ENCODE results near the gene MAPK8. TPM values are rescaled to one million over a fixed set of nuclear protein-coding genes. Genes with fewer than 3 reads are reported as not detected.
A peak's percentile ranks its signal among the peaks of the same experiment; 100 is the strongest.
"Not testable (repeated sequence)": the region's sequence is repeated elsewhere in the genome, so short reads cannot be mapped to it uniquely, and the experiment has no call there.

Gene MAPK8
- 46.9 and 58.4 TPM in 2 replicates for total RNA-seq

- DNase-seq (ENCODE audit: low read depth, low spot score): peak; percentile 47
Observed at GRCh38 chr10:48306265-48306869, at the start of gene MAPK8. Gene MAPK8, plus strand, starts transcription at chr10:48306677. Its CDS starts 94,984 bp downstream, at chr10:48401661.

DNA sequence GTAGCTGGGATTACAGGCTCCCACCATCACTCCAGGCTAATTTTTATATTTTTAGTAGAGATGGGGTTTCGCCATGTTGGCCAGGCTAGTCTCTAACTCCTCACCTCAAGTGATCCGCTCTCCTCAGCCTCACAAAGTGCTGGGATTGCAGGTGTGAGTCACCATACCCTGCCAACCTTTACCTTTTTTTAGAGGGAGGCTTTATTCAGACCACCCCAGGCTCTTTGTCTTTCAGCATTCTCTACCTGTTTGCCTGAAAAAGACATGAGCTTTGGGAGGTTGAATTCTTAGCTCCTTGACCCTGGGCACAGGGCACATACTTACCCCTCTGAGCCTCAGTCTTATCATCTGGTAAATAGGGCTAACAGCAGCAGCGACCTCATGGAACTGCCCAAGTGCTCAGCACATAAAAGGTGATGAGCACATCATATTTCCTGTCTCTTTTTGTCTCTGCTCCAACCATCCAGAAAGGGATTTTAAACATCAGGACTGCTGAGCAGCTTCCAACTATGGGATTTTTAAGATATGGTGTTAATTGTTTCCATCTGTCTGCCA, 49.0 kb upstream of the MAPK8 start:
- no peak for DNase-seq (ENCODE audit: low read depth, low spot score)

- no peak for DNase-seq (ENCODE audit: low read depth, low spot score)
Observed at GRCh38 chr10:48258105-48258504, 48.4 kb upstream of the MAPK8 start.

- no peak for DNase-seq (ENCODE audit: low read depth, low spot score)
Observed at GRCh38 chr10:48266528-48266927, 39.9 kb upstream of the MAPK8 start.

GRCh38 chr10:48271047-48271730, 35.3 kb upstream of the MAPK8 start:
- no peak for DNase-seq (ENCODE audit: low read depth, low spot score)

DNA sequence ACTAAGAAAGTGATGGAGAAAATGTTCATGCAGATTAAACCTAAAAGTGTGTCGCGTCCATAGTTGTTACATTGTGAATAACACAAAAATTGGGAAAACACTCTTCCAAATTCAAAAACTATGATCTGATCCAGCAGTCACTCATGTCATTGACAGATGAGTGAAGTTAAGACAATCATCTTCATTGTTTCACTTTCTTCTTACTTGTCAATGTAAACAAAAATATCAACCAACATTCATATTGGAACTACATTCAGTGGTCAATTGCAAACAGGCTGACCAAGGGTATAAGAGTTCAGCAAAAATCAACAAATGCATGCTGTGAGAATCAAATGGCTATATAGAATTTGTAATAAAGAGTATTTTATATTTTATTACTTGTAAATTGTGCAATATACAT, 33.8 kb upstream of the MAPK8 start:
- no peak for DNase-seq (ENCODE audit: low read depth, low spot score)

- DNase-seq (ENCODE audit: low read depth, low spot score): no peak
Observed at GRCh38 chr10:48273741-48274140, 32.7 kb upstream of the MAPK8 start.

GRCh38 chr10:48274636-48275035, 31.8 kb upstream of the MAPK8 start, which contains the start of gene FRMPD2:
Gene FRMPD2, minus strand, starts transcription at chr10:48274696. Its CDS starts 129 bp downstream, at chr10:48274567.
- no peak for DNase-seq (ENCODE audit: low read depth, low spot score)

- DNase-seq (ENCODE audit: low read depth, low spot score): no peak
Observed at GRCh38 chr10:48277093-48277492, 29.4 kb upstream of the MAPK8 start.

DNA sequence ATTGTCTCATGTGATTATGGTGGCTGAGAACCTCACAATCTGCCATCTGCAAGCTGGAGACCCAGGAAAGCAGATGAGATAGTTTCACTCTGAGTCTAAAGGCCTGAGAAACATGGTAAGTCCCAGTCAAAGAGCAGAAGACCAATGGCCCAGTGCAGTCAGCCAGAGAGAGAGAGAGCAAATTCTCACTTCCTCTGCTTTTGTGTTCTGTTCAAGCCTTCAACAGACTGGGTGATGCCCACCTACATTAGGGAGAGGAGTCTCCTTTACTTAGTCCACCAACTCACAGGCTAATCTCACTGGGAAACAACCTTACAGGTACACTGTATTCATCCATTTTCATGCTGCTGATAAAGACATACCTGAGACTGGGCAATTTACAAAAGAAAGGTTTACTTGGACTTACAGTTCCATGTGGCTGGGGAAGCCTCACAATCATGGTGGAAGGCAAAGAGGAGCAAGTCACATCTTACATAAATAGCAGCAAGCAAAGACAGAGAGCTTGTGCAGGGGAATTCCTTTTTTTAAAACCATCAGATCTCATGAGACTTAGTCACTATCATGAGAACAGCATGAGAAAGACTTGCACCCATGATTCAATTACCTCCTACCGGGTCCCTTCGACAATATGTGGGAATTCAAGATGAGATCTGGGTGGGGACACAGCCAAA, 27.3 kb upstream of the MAPK8 start:
- no peak for DNase-seq (ENCODE audit: low read depth, low spot score)

DNA sequence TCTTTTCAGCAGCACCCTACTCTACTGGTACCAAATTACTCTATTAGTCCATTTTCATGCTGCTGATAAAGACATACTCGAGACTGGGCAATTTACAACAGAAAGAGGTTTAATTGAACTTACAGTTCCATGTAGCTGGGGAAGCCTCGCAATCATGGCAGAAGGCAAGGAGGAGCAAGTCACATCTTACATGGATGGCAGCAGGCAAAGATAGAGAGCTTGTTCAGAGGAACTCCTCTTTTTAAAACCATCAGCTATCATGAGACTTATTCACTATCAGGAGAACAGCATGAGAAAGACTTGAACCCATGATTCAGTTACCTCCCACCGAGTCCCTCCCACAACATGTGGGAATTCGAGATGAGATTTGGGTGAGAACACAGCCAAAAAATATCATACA, 24.8 kb upstream of the MAPK8 start:
- not testable (repeated sequence) for DNase-seq (ENCODE audit: low read depth, low spot score)

- no peak for DNase-seq (ENCODE audit: low read depth, low spot score)
Observed at GRCh38 chr10:48282829-48283228, 23.6 kb upstream of the MAPK8 start.

DNA sequence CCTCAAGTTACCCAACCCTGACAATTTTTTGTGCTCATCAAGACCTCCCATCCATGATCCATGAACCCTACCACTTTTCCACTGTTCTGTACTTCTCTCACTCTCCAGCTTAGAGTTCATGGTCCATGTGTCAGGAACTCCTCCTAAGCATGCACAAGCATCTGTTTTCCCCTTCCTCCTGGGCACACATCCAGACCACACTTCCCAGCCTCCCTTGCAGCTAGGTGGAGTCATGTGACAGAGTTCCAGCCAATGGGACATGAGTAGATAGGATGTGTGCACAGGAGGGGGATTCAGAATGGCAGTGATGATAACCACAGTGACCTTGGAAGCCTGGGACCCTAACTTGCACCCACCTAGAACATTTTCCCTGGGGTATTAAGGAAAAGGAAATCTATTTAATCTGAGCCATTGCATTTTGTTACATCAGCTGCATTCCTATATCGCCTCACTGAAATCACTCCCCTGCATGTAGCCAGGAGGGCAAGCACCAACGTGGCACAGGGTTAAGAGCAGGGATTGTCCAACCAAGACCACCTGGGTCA, 22.4 kb upstream of the MAPK8 start:
- no peak for DNase-seq (ENCODE audit: low read depth, low spot score)

GRCh38 chr10:48284811-48285210, 21.7 kb upstream of the MAPK8 start:
- DNase-seq (ENCODE audit: low read depth, low spot score): no peak

DNA sequence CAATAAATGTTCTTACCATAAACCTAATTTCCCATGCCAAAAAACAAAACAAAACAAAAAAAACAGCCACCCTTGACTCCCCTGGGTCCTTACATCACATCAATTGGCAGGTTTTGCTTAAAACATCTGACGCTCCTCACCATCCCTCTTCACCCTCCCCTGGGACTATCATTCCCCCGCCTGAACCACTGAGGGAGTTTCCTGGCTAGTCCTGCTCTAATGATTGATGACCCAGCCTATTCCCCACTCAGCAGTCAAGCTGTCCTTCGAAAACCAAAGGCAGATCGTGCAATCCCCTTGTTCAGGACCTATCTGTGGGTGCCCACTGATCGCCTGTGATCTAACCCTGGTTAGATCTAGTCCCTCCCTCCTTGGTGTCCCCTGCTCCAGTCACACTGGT, 20.8 kb upstream of the MAPK8 start:
- no peak for DNase-seq (ENCODE audit: low read depth, low spot score)

DNA sequence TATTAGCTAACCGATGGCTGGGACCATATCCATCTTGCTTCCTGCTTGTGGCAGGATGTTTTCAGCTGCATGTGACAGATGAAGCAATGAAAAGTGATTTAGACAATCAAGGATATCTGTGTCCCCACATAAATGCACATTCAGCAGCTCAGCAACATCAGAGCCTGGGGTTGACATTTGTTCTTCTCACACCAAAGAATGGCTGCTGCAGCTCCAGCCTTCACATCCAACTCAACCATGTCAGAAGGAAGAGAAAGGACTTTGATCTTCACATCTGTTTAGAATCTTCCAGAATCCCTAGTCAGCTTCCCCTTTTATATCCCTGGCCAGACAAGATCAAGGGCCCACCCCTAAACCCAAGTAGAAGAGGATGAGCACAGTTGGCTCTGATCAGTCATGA, 20.1 kb upstream of the MAPK8 start:
- DNase-seq (ENCODE audit: low read depth, low spot score): no peak

DNA sequence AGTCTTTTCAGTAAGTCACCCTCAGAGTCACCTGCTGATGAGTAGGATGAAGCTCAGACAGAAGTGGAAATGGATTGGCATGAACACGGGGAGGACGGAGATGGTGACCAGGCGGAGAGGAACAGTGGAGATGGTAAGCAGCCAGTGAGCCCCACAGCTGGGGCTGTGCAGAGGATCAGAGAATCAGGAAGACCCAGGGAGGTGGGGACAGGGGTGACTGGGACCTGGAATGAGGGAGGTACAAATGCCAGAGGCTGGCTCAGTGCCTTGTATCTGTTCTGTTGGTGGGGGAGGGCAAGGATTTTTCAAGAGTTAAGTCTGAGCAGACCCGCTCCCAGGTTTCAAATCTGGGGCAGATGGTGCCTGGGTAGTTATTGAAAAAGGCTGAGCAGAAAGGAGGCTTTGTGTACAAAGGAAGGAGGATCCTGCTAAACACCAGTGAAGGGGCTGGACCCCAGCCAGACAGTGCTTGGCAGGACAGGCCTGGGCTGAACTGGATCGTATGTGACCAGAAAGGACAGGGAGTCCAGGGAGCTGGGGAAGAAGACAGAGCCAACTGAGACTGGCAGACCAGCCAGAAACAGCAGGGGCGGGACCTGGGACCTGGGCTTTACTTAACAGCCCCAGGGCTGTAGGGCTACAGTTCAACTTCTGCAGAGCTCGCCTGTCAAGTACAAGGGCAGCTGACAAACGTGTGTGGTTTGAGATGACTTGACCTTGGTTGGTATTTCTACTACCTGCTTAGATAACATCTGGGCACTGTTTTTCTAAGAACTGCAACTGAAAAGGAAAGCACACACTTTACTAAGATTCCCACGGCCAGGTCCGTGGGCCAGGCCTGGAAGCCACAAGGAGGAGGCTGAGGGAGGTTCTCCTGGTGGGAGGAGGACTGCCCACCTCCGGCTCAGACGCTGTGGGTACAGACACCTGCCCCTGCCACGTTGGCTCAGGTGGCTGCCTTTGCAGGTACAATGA, 18.8 kb upstream of the MAPK8 start:
- DNase-seq (ENCODE audit: low read depth, low spot score): no peak

- DNase-seq (ENCODE audit: low read depth, low spot score): no peak
Observed at GRCh38 chr10:48288661-48289060, 17.8 kb upstream of the MAPK8 start.

DNA sequence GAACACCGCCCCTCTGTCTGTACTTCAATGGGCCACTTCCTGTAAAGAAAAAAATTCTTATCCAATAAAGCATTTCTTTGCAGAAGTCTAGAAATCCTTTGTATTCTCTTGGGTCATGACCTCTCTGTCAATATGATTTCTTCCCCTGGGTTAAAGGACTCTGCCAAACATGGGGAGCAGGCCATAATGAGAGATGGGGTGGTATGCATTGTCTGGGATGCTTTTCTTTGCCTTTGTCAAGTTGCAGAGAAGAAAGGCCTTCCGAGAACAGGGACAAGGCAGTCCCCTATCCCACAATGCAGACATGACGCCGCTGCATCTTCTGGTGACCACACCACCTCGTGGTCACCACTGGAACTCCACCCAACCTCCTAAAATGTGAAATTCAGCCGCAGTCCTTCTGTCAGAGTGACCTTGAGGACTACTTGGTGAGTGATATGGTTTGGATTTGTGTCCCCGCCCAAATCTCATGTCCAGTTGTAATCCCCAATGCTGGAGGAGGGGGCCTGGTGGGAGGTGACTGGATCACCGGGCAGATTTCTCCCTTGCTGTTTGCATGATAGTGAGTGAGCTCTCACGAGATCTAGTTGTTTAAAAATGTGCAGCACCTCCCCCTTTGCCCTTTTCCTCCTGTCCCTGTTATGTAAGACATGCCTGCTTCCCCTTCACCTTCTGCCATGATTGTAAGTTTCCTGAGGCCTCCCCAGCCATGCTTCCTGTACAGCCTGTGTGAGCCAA, 16.8 kb upstream of the MAPK8 start:
- DNase-seq (ENCODE audit: low read depth, low spot score): no peak

GRCh38 chr10:48290286-48290685, 16.2 kb upstream of the MAPK8 start:
- DNase-seq (ENCODE audit: low read depth, low spot score): no peak

Data from pulmonary artery endothelial cell (primary cell).